Breast epithelium (tissue), 4 donors: ENCODE measurements around the gene KRTAP20-3. TPM values are rescaled to one million over a fixed set of nuclear protein-coding genes. Genes with fewer than 3 reads are reported as not detected.

ENCODE experiments used
- DNase-seq, 2 donors: peaks; one replicate each; pipeline ENCODE4 v3.0.0-alpha.2; 2019; ENCODE audit warnings: low spot score in 2 of 2
- H3K27ac ChIP-seq, 2 donors: fragments of 200-600 bp; sonication (generic) in 1 of 2; one replicate each; pipeline ENCODE4 v1.5.1; 2016 to 2019; ENCODE audit warnings: mild to moderate bottlenecking in 1 of 2
- H3K27me3 ChIP-seq, 2 donors: fragments of 200-600 bp; sonication (generic) in 1 of 2; one replicate each; pipeline versions ENCODE4 v1.5.1 to v1.6.0; 2017 to 2019; ENCODE audit warnings: control low read depth in 1 of 2, mild to moderate bottlenecking in 1 of 2
- H3K36me3 ChIP-seq: fragments of 200-600 bp; one replicate; pipeline ENCODE4 v1.5.1; 2019
- H3K4me1 ChIP-seq, 2 donors: fragments of 200-600 bp; sonication (generic); one replicate each; pipeline ENCODE4 v1.5.1; 2016 to 2019; ENCODE audit warnings: control low read depth in 1 of 2
- H3K4me3 ChIP-seq, 3 donors: fragments of 200-600 bp; sonication (generic); 1 replicate in 2 of 3; 2 replicates in 1 of 3; pipeline ENCODE4 v1.5.1; 2016 to 2019; ENCODE audit warnings: mild to moderate bottlenecking in 3 of 3, moderate library complexity in 2 of 3
- H3K9me3 ChIP-seq, 2 donors: fragments of 200-600 bp; sonication (generic) in 1 of 2; one replicate each; pipeline ENCODE4 v1.5.1; 2016 to 2019; ENCODE audit warnings: control low read depth in 1 of 2
- POLR2A ChIP-seq: fragments of 450-650 bp; IDR thresholded peaks from one replicate; pipeline ENCODE4 v1.6.1; 2016; ENCODE audit warnings: antibody characterized with exemption, mild to moderate bottlenecking, moderate library complexity
- POLR2AphosphoS5 ChIP-seq, 3 donors: sonication (generic); formaldehyde crosslinking; IDR thresholded peaks; one replicate each; pipeline ENCODE4 v1.6.1; 2017; ENCODE audit warnings: antibody characterized with exemption in 3 of 3
- intact Hi-C: fragments of 100-400 bp; cut with DNase I; formaldehyde crosslinking; loops from one replicate; pipeline ENCODE4 v1.15.1; 2023; ENCODE audit warnings: low total_unique reads
- total RNA-seq, 3 donors: library from RNA; depleted of rRNA; stranded (reverse); fragments of >200 nt; gene quantifications; one replicate each; pipeline ENCODE4 v1.1.0, GENCODE V29; 2016
- TF ChIP-seq, protein P1 (sequence below), 3 donors: fragments of 450-650 bp; IDR thresholded peaks; one replicate each; pipeline ENCODE4 v1.5.1; 2016 to 2017; ENCODE audit warnings: antibody characterized with exemption in 3 of 3, mild to moderate bottlenecking in 3 of 3, moderate library complexity in 3 of 3

KRTAP20-3 gene
- total RNA-seq, 3 donors from 2014 or later: not detected

GRCh38 chr21:30638686-30639085, 4.0 kb upstream of the KRTAP20-3 start:
- intact Hi-C loops: no loop called here

GRCh38 chr21:30646904-30647414, 4.3 kb downstream of the KRTAP20-3 start:
- no peak for DNase-seq
- no peaks in the 10 kb centered on the region for H3K27me3 ChIP-seq
- intact Hi-C loops: no loop called here
- TF ChIP-seq, protein P1, sequence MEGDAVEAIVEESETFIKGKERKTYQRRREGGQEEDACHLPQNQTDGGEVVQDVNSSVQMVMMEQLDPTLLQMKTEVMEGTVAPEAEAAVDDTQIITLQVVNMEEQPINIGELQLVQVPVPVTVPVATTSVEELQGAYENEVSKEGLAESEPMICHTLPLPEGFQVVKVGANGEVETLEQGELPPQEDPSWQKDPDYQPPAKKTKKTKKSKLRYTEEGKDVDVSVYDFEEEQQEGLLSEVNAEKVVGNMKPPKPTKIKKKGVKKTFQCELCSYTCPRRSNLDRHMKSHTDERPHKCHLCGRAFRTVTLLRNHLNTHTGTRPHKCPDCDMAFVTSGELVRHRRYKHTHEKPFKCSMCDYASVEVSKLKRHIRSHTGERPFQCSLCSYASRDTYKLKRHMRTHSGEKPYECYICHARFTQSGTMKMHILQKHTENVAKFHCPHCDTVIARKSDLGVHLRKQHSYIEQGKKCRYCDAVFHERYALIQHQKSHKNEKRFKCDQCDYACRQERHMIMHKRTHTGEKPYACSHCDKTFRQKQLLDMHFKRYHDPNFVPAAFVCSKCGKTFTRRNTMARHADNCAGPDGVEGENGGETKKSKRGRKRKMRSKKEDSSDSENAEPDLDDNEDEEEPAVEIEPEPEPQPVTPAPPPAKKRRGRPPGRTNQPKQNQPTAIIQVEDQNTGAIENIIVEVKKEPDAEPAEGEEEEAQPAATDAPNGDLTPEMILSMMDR (IDR thresholded peaks at IDR 0.05): no peak
- TF ChIP-seq POLR2A: no peak
- no peak for TF ChIP-seq POLR2AphosphoS5 (IDR thresholded peaks at IDR 0.05)
- no peaks in the 10 kb centered on the region for H3K36me3 ChIP-seq
- no peak overlapping the region for H3K4me3 ChIP-seq
- H3K27ac ChIP-seq: no peak overlapping the region
- H3K4me1 ChIP-seq: no peaks in the 10 kb centered on the region
- H3K9me3 ChIP-seq: no peaks in the 10 kb centered on the region

More at GRCh38 chr21:30638686-30639085, 4.0 kb upstream of the KRTAP20-3 start:
- TF ChIP-seq POLR2AphosphoS5 (IDR thresholded peaks at IDR 0.05) (no peak), POLR2A (no peak)
- TF ChIP-seq, protein P1 (IDR thresholded peaks at IDR 0.05): no peak
- H3K36me3 ChIP-seq: no peaks in the 10 kb centered on the region
- H3K4me1 ChIP-seq: no peaks in the 10 kb centered on the region
- no peaks in the 10 kb centered on the region for H3K9me3 ChIP-seq
- H3K4me3 ChIP-seq: no peak overlapping the region
- no peak for DNase-seq
- H3K27ac ChIP-seq: no peak overlapping the region
- H3K27me3 ChIP-seq: no peaks in the 10 kb centered on the region

- no peaks in the 10 kb centered on the region for H3K4me1 ChIP-seq
- no peaks in the 10 kb centered on the region for H3K36me3 ChIP-seq
- no peak overlapping the region for H3K4me3 ChIP-seq
- H3K27me3 ChIP-seq: no peaks in the 10 kb centered on the region
- H3K9me3 ChIP-seq: no peaks in the 10 kb centered on the region
- H3K27ac ChIP-seq: no peak overlapping the region
- TF ChIP-seq, protein P1 (IDR thresholded peaks at IDR 0.05): no peak
- TF ChIP-seq POLR2AphosphoS5 (IDR thresholded peaks at IDR 0.05) (no peak), POLR2A (no peak)
- intact Hi-C loops: no loop called here
- DNase-seq: no peak
Observed at GRCh38 chr21:30652891-30653290, 10.2 kb downstream of the KRTAP20-3 start.

DNA sequence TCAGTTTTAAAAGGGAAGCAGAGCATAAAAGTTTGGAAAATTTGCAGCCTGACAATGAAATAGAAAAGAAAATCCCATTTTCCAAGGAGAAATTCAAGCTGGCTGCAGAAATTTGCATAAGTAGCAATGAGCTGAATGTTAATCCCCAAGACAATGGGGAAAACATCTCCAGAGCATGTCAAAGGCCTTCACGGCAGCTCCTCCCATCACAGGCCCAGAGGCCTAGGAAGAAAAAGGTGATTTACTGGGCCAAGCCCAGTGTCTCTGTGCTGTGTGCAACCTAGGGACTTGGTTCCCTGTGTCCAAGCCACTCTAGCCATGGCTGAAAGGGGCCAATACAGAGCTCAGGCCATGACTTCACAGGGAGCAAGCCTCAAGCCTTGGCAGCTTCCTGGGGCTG, 26.1 kb downstream of the KRTAP20-3 start:
- no peaks in the 10 kb centered on the region for H3K9me3 ChIP-seq
- DNase-seq: no peak
- TF ChIP-seq POLR2A (no peak), POLR2AphosphoS5 (IDR thresholded peaks at IDR 0.05) (no peak)
- TF ChIP-seq, protein P1 (IDR thresholded peaks at IDR 0.05): no peak

GRCh38 chr21:30672985-30673650, 30.5 kb downstream of the KRTAP20-3 start:
- H3K27me3 ChIP-seq: no peaks in the 10 kb centered on the region
- no peaks in the 10 kb centered on the region for H3K4me1 ChIP-seq
- TF ChIP-seq, protein P1 (IDR thresholded peaks at IDR 0.05): no peak
- no peak for TF ChIP-seq POLR2AphosphoS5 (IDR thresholded peaks at IDR 0.05)
- no peak for TF ChIP-seq POLR2A
- H3K36me3 ChIP-seq: no peaks in the 10 kb centered on the region
- no peaks in the 10 kb centered on the region for H3K9me3 ChIP-seq
- intact Hi-C loops: no loop called here
- no peak for DNase-seq
- no peak overlapping the region for H3K4me3 ChIP-seq
- no peak overlapping the region for H3K27ac ChIP-seq

More for the DNA sequence above, 26.1 kb downstream of the KRTAP20-3 start:
- no peak overlapping the region for H3K27ac ChIP-seq
- intact Hi-C loops: no loop called here
- no peaks in the 10 kb centered on the region for H3K36me3 ChIP-seq
- H3K4me3 ChIP-seq: no peak overlapping the region
- H3K4me1 ChIP-seq: no peaks in the 10 kb centered on the region
- no peaks in the 10 kb centered on the region for H3K27me3 ChIP-seq
